ENCODE measurements around the gene DCUN1D4. TPM values are rescaled to one million over a fixed set of nuclear protein-coding genes. Genes with fewer than 3 reads are reported as not detected.

DCUN1D4 gene
- polyA plus RNA-seq, 1 of the 3 experiments (the other 2 are of a cell fraction), result 42.9 TPM

DNA sequence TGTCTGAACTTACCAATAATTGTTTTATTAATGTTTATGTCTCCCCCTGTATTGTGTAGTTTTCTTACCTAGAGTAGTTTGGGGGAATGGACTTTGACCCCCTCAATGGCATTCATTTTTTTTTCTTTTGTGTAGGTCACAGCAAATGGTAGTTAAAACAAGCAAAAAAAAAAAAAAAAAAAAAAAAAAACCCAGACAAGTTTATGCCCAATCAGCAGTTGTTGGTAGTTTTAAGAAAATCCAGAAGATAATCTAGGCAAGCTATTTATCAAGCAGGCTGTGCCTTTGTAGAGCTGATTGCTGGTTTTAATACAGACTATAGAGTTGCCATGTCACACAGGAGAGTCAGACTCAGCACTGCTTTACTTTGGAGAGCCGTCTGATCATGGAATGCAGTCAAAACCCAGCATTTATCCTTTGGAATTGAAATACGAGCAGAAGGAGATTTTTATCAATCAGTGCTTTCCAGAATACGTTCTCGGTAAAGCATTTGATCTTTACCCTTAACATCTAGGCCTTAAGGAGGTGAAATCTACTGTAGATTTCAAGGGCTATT lies 16.6 kb downstream of the DCUN1D4 start:
- Histone ChIP-seq H3K27me3 (ENCODE audit: insufficient read depth) (no peaks in the 10 kb centered on the region), H3K4me3 (ENCODE audit: low read depth in 2 of 2, low read length in 1 of 2) (no peak overlapping the region), H2AFZ (ENCODE audit: low read depth) (no peak overlapping the region), H3K79me2 (ENCODE audit: insufficient read depth) (peaks cover 85% of the 10 kb centered on the region), H3K9me3 (no peaks in the 10 kb centered on the region), H3K36me3 (replicated peaks in 1 of 2; ENCODE audit: control insufficient read depth in 1 of 2, insufficient read depth in 2 of 2, low read length in 1 of 2) (peaks cover 16 to 37% of the 10 kb centered on the region in 2 experiments), H3K4me2 (no peak overlapping the region), H3K4me1 (ENCODE audit: control insufficient read depth in 1 of 2, insufficient read depth in 2 of 2, low read depth in 1 of 2, low read length in 1 of 2) (no peaks in the 10 kb centered on the region; a peak in 2 of 4 replicates), H3F3A (replicated peaks; ENCODE audit: insufficient read depth) (no peaks in the 10 kb centered on the region), H4K20me1 (ENCODE audit: insufficient read depth) (peaks cover 73% of the 10 kb centered on the region), H3K9ac (no peak overlapping the region), H3K9me2 (no peaks in the 10 kb centered on the region), H3K27ac (ENCODE audit: low read depth in 2 of 2, low read length in 1 of 2) (no peak overlapping the region)
- WGBS (ENCODE audit: low lambda C conversion rate), result 85% methylated on average over 4 of the region's 4 CpGs
- CTCF ChIA-PET, result no interaction called here
- no peak for TF ChIP-seq SIN3A (IDR thresholded peaks at IDR 0.05; ENCODE audit: borderline replicate concordance, low read depth, low read length)
- no peak for TF ChIP-seq RXRA (IDR thresholded peaks at IDR 0.05; ENCODE audit: borderline replicate concordance, low read depth)
- no peak for TF ChIP-seq TAF1 (IDR thresholded peaks at IDR 0.05; ENCODE audit: borderline replicate concordance, low read depth, low read length)
- TF ChIP-seq TEAD4 (IDR thresholded peaks at IDR 0.05; ENCODE audit: borderline replicate concordance, insufficient read depth), result no peak
- TF ChIP-seq, protein P1, sequence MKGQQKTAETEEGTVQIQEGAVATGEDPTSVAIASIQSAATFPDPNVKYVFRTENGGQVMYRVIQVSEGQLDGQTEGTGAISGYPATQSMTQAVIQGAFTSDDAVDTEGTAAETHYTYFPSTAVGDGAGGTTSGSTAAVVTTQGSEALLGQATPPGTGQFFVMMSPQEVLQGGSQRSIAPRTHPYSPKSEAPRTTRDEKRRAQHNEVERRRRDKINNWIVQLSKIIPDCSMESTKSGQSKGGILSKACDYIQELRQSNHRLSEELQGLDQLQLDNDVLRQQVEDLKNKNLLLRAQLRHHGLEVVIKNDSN (IDR thresholded peaks at IDR 0.05; ENCODE audit: borderline replicate concordance, low read depth), result no peak
- no peak for TF ChIP-seq JUND (IDR thresholded peaks at IDR 0.05)
- TF ChIP-seq, protein P2, sequence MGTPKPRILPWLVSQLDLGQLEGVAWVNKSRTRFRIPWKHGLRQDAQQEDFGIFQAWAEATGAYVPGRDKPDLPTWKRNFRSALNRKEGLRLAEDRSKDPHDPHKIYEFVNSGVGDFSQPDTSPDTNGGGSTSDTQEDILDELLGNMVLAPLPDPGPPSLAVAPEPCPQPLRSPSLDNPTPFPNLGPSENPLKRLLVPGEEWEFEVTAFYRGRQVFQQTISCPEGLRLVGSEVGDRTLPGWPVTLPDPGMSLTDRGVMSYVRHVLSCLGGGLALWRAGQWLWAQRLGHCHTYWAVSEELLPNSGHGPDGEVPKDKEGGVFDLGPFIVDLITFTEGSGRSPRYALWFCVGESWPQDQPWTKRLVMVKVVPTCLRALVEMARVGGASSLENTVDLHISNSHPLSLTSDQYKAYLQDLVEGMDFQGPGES (IDR thresholded peaks at IDR 0.05; ENCODE audit: low read depth, low read length), result no peak
- TF ChIP-seq, protein P3, sequence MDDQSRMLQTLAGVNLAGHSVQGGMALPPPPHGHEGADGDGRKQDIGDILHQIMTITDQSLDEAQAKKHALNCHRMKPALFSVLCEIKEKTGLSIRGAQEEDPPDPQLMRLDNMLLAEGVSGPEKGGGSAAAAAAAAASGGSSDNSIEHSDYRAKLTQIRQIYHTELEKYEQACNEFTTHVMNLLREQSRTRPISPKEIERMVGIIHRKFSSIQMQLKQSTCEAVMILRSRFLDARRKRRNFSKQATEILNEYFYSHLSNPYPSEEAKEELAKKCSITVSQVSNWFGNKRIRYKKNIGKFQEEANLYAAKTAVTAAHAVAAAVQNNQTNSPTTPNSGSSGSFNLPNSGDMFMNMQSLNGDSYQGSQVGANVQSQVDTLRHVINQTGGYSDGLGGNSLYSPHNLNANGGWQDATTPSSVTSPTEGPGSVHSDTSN (IDR thresholded peaks at IDR 0.05), result no peak
- no peak for TF ChIP-seq RAD21 (IDR thresholded peaks at IDR 0.05; ENCODE audit: low read length)
- no peak for TF ChIP-seq CHD2 (IDR thresholded peaks at IDR 0.05; ENCODE audit: low read length, partially characterized antibody)
- TF ChIP-seq, protein P4, sequence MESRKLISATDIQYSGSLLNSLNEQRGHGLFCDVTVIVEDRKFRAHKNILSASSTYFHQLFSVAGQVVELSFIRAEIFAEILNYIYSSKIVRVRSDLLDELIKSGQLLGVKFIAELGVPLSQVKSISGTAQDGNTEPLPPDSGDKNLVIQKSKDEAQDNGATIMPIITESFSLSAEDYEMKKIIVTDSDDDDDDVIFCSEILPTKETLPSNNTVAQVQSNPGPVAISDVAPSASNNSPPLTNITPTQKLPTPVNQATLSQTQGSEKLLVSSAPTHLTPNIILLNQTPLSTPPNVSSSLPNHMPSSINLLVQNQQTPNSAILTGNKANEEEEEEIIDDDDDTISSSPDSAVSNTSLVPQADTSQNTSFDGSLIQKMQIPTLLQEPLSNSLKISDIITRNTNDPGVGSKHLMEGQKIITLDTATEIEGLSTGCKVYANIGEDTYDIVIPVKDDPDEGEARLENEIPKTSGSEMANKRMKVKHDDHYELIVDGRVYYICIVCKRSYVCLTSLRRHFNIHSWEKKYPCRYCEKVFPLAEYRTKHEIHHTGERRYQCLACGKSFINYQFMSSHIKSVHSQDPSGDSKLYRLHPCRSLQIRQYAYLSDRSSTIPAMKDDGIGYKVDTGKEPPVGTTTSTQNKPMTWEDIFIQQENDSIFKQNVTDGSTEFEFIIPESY (IDR thresholded peaks at IDR 0.05; ENCODE audit: borderline replicate concordance, low read depth), result no peak
- TF ChIP-seq, protein P5, sequence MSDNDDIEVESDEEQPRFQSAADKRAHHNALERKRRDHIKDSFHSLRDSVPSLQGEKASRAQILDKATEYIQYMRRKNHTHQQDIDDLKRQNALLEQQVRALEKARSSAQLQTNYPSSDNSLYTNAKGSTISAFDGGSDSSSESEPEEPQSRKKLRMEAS (IDR thresholded peaks at IDR 0.05; ENCODE audit: low read depth), result no peak
- TF ChIP-seq NRF1 (IDR thresholded peaks at IDR 0.05; ENCODE audit: low read depth, low read length), result no peak
- TF ChIP-seq FOSL2 (IDR thresholded peaks at IDR 0.05; ENCODE audit: borderline replicate concordance, low read depth), result no peak
- TF ChIP-seq TCF12 (IDR thresholded peaks at IDR 0.05), result no peak
- TF ChIP-seq EP300 (IDR thresholded peaks at IDR 0.05; ENCODE audit: borderline replicate concordance in 1 of 2, low read depth in 1 of 2, low read length in 1 of 2), result no peak
- TF ChIP-seq, protein P6, sequence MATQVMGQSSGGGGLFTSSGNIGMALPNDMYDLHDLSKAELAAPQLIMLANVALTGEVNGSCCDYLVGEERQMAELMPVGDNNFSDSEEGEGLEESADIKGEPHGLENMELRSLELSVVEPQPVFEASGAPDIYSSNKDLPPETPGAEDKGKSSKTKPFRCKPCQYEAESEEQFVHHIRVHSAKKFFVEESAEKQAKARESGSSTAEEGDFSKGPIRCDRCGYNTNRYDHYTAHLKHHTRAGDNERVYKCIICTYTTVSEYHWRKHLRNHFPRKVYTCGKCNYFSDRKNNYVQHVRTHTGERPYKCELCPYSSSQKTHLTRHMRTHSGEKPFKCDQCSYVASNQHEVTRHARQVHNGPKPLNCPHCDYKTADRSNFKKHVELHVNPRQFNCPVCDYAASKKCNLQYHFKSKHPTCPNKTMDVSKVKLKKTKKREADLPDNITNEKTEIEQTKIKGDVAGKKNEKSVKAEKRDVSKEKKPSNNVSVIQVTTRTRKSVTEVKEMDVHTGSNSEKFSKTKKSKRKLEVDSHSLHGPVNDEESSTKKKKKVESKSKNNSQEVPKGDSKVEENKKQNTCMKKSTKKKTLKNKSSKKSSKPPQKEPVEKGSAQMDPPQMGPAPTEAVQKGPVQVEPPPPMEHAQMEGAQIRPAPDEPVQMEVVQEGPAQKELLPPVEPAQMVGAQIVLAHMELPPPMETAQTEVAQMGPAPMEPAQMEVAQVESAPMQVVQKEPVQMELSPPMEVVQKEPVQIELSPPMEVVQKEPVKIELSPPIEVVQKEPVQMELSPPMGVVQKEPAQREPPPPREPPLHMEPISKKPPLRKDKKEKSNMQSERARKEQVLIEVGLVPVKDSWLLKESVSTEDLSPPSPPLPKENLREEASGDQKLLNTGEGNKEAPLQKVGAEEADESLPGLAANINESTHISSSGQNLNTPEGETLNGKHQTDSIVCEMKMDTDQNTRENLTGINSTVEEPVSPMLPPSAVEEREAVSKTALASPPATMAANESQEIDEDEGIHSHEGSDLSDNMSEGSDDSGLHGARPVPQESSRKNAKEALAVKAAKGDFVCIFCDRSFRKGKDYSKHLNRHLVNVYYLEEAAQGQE (IDR thresholded peaks at IDR 0.05; ENCODE audit: low read depth, low read length), result no peak
- TF ChIP-seq SMC3 (IDR thresholded peaks at IDR 0.05; ENCODE audit: low read depth, low read length), result no peak
- no peak for TF ChIP-seq YY1 (IDR thresholded peaks at IDR 0.05; ENCODE audit: low read depth)
- TF ChIP-seq RFX5 (IDR thresholded peaks at IDR 0.05; ENCODE audit: low read length), result no peak
- no peak for DNase-seq
- POLR2A ChIA-PET, result no interaction called here
